Subcutaneous abdominal adipose tissue (tissue), 5 donors: Measurements from ENCODE around the gene GADD45GIP1.
"Not testable (repeated sequence)": the region's sequence is repeated elsewhere in the genome, so short reads cannot be mapped to it uniquely, and the experiment has no call there.

Experiments used
- H3K27ac ChIP-seq: one replicate; pipeline ENCODE4 v1.7.0; 2013; ENCODE audit warnings: low read depth, mild to moderate bottlenecking, inconsistent platforms, low read length, moderate library complexity
- H3K27me3 ChIP-seq, 5 donors: one replicate each; pipeline ENCODE4 v1.7.0; 2013; ENCODE audit warnings: low read length in 5 of 5, inconsistent platforms in 1 of 5; ENCODE audit not compliant: control insufficient read depth in 5 of 5, insufficient read depth in 4 of 5
- H3K36me3 ChIP-seq, 5 donors: one replicate each; pipeline ENCODE4 v1.7.0; 2013; ENCODE audit warnings: low read length in 5 of 5; ENCODE audit not compliant: control insufficient read depth in 5 of 5, insufficient read depth in 5 of 5
- H3K4me1 ChIP-seq, 5 donors: one replicate each; pipeline ENCODE4 v1.7.0; 2013; ENCODE audit warnings: low read length in 5 of 5, mild to moderate bottlenecking in 3 of 5, moderate library complexity in 1 of 5; ENCODE audit not compliant: control insufficient read depth in 5 of 5, insufficient read depth in 5 of 5
- H3K4me3 ChIP-seq, 5 donors: one replicate each; pipeline ENCODE4 v1.7.0; 2013; ENCODE audit warnings: low read length in 5 of 5, low read depth in 1 of 5
- H3K9ac ChIP-seq, 5 donors: one replicate each; pipeline ENCODE4 v1.7.0; 2013; ENCODE audit warnings: low read length in 5 of 5, mild to moderate bottlenecking in 4 of 5, moderate library complexity in 3 of 5
- H3K9me3 ChIP-seq, 5 donors: one replicate each; pipeline ENCODE4 v1.7.0; 2013; ENCODE audit warnings: low read length in 5 of 5; ENCODE audit not compliant: control insufficient read depth in 5 of 5
- donor health status: healthy.
- donor health status: healthy.
- donor health status: healthy.
- donor health status: healthy.
- donor health status: healthy.

GADD45GIP1 gene

GRCh38 chr19:12965812-12966135 lies 8.8 kb upstream of the GADD45GIP1 start:
- H3K9ac ChIP-seq, result peak overlapping the region in 1 of 5 donors; percentile 79
- H3K4me1 ChIP-seq, result peaks cover 0 to 18% (median 17%) of the 10 kb centered on the region in 5 donors
- peak overlapping the region in 1 of 5 donors; percentile 65 for H3K4me3 ChIP-seq
- H3K9me3 ChIP-seq, result no peaks in the 10 kb centered on the region
- no peak overlapping the region for H3K27ac ChIP-seq
- H3K36me3 ChIP-seq, result no peaks in the 10 kb centered on the region
- no peaks in the 10 kb centered on the region for H3K27me3 ChIP-seq

DNA sequence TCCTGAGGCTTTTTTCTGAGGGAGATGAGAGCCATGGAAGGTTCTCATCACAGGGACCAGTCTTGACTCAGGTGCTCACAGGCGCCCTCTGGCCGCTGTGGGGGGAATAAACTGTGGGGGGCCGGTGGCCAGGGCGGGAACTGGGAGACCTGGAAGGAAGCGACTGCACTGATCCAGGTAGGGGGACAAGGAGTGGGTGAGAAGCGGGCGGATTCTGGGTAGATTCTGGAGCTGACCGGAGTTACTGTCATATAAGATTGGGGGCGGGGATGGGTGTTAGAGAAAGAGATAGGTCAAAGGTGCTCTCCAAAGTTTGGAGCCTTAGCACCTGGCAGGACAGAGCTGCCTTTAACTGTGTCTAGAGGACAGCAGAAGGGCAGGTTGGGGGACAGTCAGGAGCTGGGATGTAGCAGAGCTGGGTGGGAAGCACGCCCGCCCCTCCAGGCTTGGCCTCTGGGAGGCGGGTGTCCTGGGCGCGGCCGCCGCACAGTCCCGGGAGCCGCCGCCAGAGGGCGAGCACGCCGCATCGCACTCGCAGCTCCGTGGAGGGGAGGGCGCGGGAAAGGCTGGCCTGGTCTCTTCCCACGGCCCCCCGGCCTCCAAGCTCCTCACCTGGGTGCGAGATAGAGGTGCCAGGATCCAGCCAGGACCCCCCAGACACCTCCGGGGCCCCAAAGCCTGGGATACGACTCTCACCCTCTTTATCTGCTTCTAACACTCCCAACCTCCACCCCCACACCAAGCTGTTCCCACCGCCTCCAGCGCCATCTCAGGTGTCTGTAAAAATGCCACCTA lies 8.2 kb upstream of the GADD45GIP1 start:
- Histone ChIP-seq H3K36me3 (no peaks in the 10 kb centered on the region), H3K27me3 (no peaks in the 10 kb centered on the region), H3K4me1 (peaks cover 0 to 18% (median 17%) of the 10 kb centered on the region in 5 donors), H3K9me3 (no peaks in the 10 kb centered on the region), H3K27ac (no peak overlapping the region), H3K9ac (peak overlapping the region in 4 of 5 donors; percentile 43 to 79 (median 56)), H3K4me3 (peak overlapping the region; percentile 65 to 89 (median 76))

DNA sequence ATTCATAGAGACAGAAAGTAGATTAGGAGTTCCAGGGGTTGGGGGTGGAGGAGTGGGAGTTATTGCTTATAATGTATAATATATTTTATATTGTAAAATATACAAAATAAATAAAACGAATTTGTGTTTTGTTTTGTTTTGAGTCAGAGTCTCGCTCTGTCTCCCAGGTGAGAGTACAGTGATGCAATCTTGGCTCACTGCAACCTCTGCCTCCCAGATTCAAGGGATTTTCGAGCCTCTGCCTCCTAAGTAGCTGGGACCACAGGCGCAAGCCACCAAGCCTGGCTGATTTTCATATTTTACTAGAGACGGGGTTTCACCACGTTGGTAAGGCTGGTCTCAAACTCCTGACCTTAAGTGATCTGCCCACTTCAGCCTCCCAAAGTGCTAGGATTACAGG lies 2.5 kb upstream of the GADD45GIP1 start:
- Histone ChIP-seq H3K27ac (no peak overlapping the region), H3K4me1 (peaks cover 0 to 17% (median 15%) of the 10 kb centered on the region in 5 donors), H3K27me3 (no peaks in the 10 kb centered on the region), H3K9ac (no peak overlapping the region), H3K36me3 (peaks cover 0 to 5% (median 3%) of the 10 kb centered on the region in 5 donors), H3K4me3 (no peak overlapping the region), H3K9me3 (no peaks in the 10 kb centered on the region)

DNA sequence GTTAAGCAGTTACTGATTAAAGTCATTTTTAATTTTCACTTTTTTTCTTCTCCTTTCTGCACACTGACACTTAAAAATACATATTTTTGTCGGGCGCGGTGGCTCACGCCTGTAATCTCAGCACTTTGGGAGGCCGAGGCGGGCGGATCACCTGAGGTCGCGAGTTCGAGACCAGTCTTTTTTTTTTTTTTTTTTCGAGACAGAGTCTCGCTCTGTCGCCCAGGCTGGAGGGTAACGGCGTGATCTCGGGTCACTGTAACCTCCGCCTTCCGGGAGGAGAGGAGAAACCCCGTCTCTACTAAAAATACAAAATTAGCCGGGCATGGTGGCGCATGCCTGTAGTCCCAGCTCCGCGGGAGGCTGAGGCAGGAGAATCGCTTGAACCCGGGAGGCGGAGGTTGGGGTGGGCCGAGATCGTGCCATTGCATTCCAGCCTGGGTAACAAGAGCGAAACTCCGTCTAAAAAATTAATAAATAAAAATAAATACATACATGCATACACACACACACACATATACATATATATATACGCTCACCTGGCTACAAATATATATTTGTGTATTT lies 448 bp upstream of the GADD45GIP1 start:
- H3K9ac ChIP-seq, result peak overlapping the region; percentile 48 to 88 (median 87)
- peaks cover 0 to 23% (median 21%) of the 10 kb centered on the region in 5 donors for H3K36me3 ChIP-seq
- not testable (repeated sequence) for H3K27me3 ChIP-seq, H3K9me3 ChIP-seq
- peaks cover 2 to 25% (median 19%) of the 10 kb centered on the region in 5 donors for H3K4me1 ChIP-seq
- H3K27ac ChIP-seq, result peak overlapping the region; percentile 62
- peak overlapping the region; percentile 40 to 99 (median 87) for H3K4me3 ChIP-seq

DNA sequence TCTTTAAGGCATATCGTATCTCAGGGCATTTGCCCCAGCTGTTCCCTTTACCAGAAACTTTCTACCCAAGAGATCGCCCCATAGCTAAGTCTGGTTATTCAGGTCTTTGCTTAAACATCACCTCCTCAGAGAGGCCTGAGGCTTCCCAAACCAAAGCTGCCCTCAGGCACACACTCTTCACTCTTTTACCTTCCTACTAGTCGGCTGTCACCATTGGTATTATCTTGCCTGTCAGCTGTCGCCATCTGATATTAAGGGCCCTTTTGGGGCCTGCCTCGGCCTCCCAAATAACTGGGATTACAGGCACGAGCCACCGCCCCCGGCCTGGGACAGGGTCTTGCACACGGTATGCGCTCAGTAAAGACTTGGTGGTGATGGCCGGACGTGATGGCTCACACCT lies 1.0 kb downstream of the GADD45GIP1 start:
- Histone ChIP-seq H3K4me1 (peaks cover 2 to 26% (median 21%) of the 10 kb centered on the region in 5 donors), H3K36me3 (peaks cover 0 to 36% (median 35%) of the 10 kb centered on the region in 5 donors), H3K9ac (peak overlapping the region in 4 of 5 donors; percentile 46 to 88 (median 88)), H3K27ac (peak overlapping the region; percentile 62), H3K27me3 (no peaks in the 10 kb centered on the region), H3K9me3 (no peaks in the 10 kb centered on the region), H3K4me3 (peak overlapping the region; percentile 77 to 99 (median 87))

DNA sequence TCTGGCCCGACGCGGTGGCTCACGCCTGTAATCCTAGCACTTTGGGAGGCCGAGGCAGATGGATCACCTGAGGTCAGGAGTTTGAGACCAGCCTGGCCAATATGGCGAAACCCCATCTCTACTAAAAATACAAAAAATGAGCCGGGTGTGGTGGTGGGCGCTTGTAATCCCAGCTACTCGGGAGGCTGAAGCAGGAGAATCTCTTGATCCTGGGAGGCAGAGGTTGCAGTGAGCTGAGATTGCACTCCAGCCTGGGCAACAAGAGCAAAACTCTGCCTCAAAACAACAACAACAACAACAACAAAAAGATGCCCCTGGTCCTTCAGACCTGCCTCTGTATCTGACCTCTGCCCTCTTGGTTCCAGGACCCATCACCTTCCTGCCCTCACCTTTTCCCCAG lies 1.4 kb downstream of the GADD45GIP1 start:
- peaks cover 0 to 41% (median 40%) of the 10 kb centered on the region in 5 donors for H3K36me3 ChIP-seq
- H3K27ac ChIP-seq, result peak overlapping the region; percentile 62
- peak overlapping the region in 3 of 5 donors; percentile 46 to 88 (median 87) for H3K9ac ChIP-seq
- not testable (repeated sequence) for H3K9me3 ChIP-seq, H3K27me3 ChIP-seq
- H3K4me1 ChIP-seq, result peaks cover 2 to 26% (median 21%) of the 10 kb centered on the region in 5 donors
- peak overlapping the region in 2 of 5 donors; percentile 77 to 95 for H3K4me3 ChIP-seq

DNA sequence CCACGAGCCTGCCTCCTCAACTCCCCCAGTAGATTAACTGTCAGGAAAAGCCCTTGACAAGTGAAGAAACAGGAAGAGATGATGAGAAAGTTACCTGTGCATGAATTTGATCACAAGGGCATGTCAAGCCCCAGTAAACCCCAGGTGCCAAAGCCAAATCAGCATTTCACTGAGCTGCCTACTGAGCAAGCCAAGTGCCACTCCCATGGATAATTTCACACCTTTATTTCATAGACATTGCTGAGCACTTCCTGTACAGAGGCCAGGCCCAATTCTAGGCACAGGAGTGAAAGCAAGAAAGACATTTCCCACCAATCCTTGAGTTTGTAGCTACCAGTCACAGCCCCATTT lies 2.4 kb downstream of the GADD45GIP1 start:
- Histone ChIP-seq H3K27ac (peak overlapping the region; percentile 41), H3K4me1 (peaks cover 2 to 29% (median 21%) of the 10 kb centered on the region in 5 donors), H3K36me3 (peaks cover 0 to 50% (median 48%) of the 10 kb centered on the region in 5 donors), H3K27me3 (no peaks in the 10 kb centered on the region), H3K9ac (no peak overlapping the region), H3K4me3 (no peak overlapping the region), H3K9me3 (no peaks in the 10 kb centered on the region)

GRCh38 chr19:12953799-12954611 lies 3.0 kb downstream of the GADD45GIP1 start:
- peak overlapping the region; percentile 48 for H3K27ac ChIP-seq
- H3K4me1 ChIP-seq, result peaks cover 2 to 29% (median 21%) of the 10 kb centered on the region in 5 donors
- no peaks in the 10 kb centered on the region for H3K9me3 ChIP-seq
- H3K4me3 ChIP-seq, result no peak overlapping the region
- no peaks in the 10 kb centered on the region for H3K27me3 ChIP-seq
- peak overlapping the region in 1 of 5 donors; percentile 40 for H3K9ac ChIP-seq
- peaks cover 0 to 56% (median 54%) of the 10 kb centered on the region in 5 donors for H3K36me3 ChIP-seq

GRCh38 chr19:12953138-12953798 lies 3.8 kb downstream of the GADD45GIP1 start:
- H3K9me3 ChIP-seq, result no peaks in the 10 kb centered on the region
- peaks cover 0 to 63% (median 61%) of the 10 kb centered on the region in 5 donors for H3K36me3 ChIP-seq
- peak overlapping the region; percentile 48 for H3K27ac ChIP-seq
- peak overlapping the region in 2 of 5 donors; percentile 28 to 46 for H3K9ac ChIP-seq
- H3K4me3 ChIP-seq, result no peak overlapping the region
- H3K27me3 ChIP-seq, result no peaks in the 10 kb centered on the region
- H3K4me1 ChIP-seq, result peaks cover 2 to 29% (median 22%) of the 10 kb centered on the region in 5 donors
